Activated CD8-positive, alpha-beta memory T cell treated with anti-CD3 and anti-CD28 coated beads, Interleukin-2, amount 10 ng/mL, durations not matched to agents 7 days and 5 days (primary cell): Measurements from ENCODE around the gene SIRT6. TPM values are rescaled to one million over a fixed set of nuclear protein-coding genes. Genes with fewer than 3 reads are reported as not detected.
A peak's percentile ranks its signal among the peaks of the same experiment; 100 is the strongest.

Experiments used
- ATAC-seq: fragments of 150-1000 bp; cut with Tn5 transposase; one replicate; pipeline ENCODE4 v1.10.0; 2021; ENCODE audit warnings: moderate library complexity
- CTCF ChIA-PET: fragments of 350-600 bp; sonication (Branson Sonifier 250); formaldehyde crosslinking; loops from one replicate; lab custom pipeline; 2021; ENCODE audit warnings: antibody characterized with exemption; lab: Charles Lee
- DNase-seq: peaks from one replicate; pipeline ENCODE4 v3.0.0-alpha.2; 2020
- H3K27ac Mint-ChIP-seq: one replicate; pipeline ENCODE4 v1.8.0; 2021; ENCODE audit warnings: mild to moderate bottlenecking, mixed read lengths
- H3K27me3 Mint-ChIP-seq: one replicate; pipeline ENCODE4 v1.8.0; 2021; ENCODE audit warnings: mixed read lengths
- H3K36me3 Mint-ChIP-seq: one replicate; pipeline ENCODE4 v1.8.0; 2021; ENCODE audit warnings: mild to moderate bottlenecking, mixed read lengths
- H3K4me1 Mint-ChIP-seq: one replicate; pipeline ENCODE4 v1.8.0; 2021; ENCODE audit warnings: mixed read lengths
- H3K4me3 Mint-ChIP-seq: one replicate; pipeline ENCODE4 v1.8.0; 2021; ENCODE audit warnings: mild to moderate bottlenecking, moderate library complexity, mixed read lengths
- H3K9me3 Mint-ChIP-seq: one replicate; pipeline ENCODE4 v1.8.0; 2022; ENCODE audit warnings: low read depth, mixed read lengths
- total RNA-seq, 2 experiments: library from RNA; stranded (reverse); gene quantifications; one replicate each; pipeline ENCODE4 v1.2.3, GENCODE V29; 2021

SIRT6 gene
- total RNA-seq, 2 experiments from 2014 or later, result 37.5 to 37.8 TPM

DNA sequence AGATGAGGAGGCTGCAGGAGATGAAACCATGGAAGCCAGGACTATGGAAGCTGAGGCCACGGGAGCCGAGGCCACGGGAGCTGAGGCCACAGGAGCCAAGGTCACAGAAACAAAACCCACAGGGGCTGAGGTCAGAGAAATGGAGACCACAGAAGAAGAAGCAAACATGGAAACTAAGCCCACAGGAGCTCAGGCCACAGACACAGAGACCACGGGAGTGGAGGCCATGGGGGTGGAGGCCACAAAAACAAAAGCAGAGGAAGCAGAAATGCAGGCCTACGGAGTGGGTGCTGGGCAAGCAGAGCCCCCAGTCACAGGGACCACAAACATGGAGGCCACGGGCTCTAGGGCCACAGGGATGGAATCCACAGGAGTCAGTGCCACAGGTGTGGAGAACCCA, 34.5 kb upstream of the SIRT6 start:
- CTCF ChIA-PET, result interaction anchor here (1.1 to 2.8 kb wide), 2 partner anchors 9 to 76 kb away, joined by 3 to 11 read pairs; no protein-coding TSS in a partner anchor
- DNase-seq (no peak), ATAC-seq (no peak)
- no peaks in the 10 kb centered on the region for H3K9me3 Mint-ChIP-seq
- no peak overlapping the region for H3K27ac Mint-ChIP-seq
- H3K27me3 Mint-ChIP-seq, result peaks cover 4% of the 10 kb centered on the region
- no peak overlapping the region for H3K4me3 Mint-ChIP-seq
- H3K36me3 Mint-ChIP-seq, result peaks cover 1% of the 10 kb centered on the region
- H3K4me1 Mint-ChIP-seq, result peaks cover 10% of the 10 kb centered on the region

DNA sequence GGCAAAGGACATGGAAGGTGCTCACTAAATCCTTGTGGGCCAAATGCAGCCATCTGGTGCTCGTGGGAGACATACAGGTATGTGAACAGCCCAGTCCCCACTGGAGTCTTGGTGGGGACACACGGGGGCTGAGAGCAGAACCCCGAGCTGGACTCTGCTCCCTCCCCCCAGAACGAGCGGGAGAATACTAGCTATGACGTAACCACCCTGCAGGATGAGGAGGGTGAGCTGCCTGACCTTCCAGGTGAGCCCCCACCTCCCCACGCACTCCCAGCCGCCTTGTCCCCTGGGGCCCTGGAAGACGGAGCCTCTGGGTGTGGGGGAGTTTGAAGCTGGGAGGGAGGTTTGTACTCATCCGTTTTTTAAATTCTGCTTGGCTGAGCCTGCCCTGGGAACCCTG, 33.4 kb upstream of the SIRT6 start:
- Mint-ChIP-seq H3K36me3 (peaks cover 1% of the 10 kb centered on the region), H3K27ac (no peak overlapping the region), H3K9me3 (no peaks in the 10 kb centered on the region), H3K4me3 (no peak overlapping the region), H3K27me3 (peaks cover 4% of the 10 kb centered on the region), H3K4me1 (peaks cover 10% of the 10 kb centered on the region)
- DNase-seq, result no peak
- CTCF ChIA-PET, result interaction anchor here (0.7 to 2.8 kb wide), 2 partner anchors 8 to 16 kb away, joined by 3 to 11 read pairs; no protein-coding TSS in a partner anchor
- no peak for ATAC-seq

DNA sequence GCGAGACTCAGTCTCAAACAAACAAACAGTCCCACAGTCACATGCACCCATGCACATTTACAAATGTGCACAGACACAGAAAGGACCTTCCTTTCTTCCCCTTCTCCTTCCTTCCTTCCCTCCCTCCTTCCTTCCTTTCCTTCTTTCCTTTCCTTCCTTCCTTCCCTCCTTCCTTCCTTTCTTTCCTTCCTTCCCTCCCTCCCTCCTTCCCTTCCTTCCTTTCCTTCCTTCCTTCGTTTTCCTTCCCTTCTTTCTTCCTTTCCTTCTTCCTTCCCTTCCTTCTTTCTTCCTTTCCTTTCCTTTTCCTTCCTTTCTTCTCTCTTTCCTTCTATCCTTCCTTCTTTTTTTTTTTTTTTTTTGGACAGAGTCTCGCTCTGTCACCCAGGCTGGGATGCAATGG, 30.8 kb upstream of the SIRT6 start:
- H3K36me3 Mint-ChIP-seq, result peaks cover 1% of the 10 kb centered on the region
- H3K27ac Mint-ChIP-seq, result no peak overlapping the region
- H3K4me1 Mint-ChIP-seq, result peaks cover 10% of the 10 kb centered on the region

DNA sequence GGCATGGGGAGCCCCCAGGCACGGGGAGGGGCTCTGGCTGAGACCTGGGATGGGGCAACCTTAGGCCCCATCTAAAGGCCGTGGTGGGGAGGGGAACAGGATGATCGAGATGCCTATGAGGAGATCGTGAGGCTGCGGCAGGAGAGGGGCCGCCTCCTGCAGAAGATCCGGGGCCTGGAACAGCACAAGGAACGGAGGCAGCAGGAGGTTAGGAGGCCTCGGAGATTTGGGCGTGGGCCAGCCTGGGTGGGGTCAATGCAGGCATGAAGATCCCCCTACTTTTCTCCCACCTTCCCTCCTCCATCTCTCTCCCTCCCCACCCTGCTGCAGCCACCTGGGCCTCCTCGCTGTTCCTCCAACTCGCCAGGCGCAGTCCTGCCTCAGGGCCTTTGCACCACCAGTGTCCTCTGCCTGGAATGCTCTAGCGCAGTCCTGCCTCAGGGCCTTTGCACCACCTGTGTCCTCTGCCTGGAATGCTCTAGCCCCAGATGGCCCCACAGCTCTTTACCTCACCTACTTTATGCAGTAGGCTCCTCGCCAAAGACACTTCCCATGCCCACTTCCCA, 27.9 kb upstream of the SIRT6 start:
- CTCF ChIA-PET, result interaction anchor here (1.2 kb wide), 1 partner anchor 72 kb away, joined by 3 read pairs; no protein-coding TSS in a partner anchor
- no peak overlapping the region for H3K27ac Mint-ChIP-seq
- H3K4me1 Mint-ChIP-seq, result peaks cover 10% of the 10 kb centered on the region
- H3K9me3 Mint-ChIP-seq, result no peaks in the 10 kb centered on the region
- peaks cover 4% of the 10 kb centered on the region for H3K27me3 Mint-ChIP-seq
- DNase-seq, result no peak
- no peak for ATAC-seq
- no peaks in the 10 kb centered on the region for H3K36me3 Mint-ChIP-seq
- no peak overlapping the region for H3K4me3 Mint-ChIP-seq

More for the DNA sequence above, 30.8 kb upstream of the SIRT6 start:
- no peak for DNase-seq
- Mint-ChIP-seq H3K4me3 (no peak overlapping the region), H3K27me3 (peaks cover 4% of the 10 kb centered on the region), H3K9me3 (no peaks in the 10 kb centered on the region)
- no peak for ATAC-seq
- CTCF ChIA-PET, result interaction anchor here (0.6 kb wide), 1 partner anchor 1140 kb away, joined by 3 read pairs; no protein-coding TSS in a partner anchor

DNA sequence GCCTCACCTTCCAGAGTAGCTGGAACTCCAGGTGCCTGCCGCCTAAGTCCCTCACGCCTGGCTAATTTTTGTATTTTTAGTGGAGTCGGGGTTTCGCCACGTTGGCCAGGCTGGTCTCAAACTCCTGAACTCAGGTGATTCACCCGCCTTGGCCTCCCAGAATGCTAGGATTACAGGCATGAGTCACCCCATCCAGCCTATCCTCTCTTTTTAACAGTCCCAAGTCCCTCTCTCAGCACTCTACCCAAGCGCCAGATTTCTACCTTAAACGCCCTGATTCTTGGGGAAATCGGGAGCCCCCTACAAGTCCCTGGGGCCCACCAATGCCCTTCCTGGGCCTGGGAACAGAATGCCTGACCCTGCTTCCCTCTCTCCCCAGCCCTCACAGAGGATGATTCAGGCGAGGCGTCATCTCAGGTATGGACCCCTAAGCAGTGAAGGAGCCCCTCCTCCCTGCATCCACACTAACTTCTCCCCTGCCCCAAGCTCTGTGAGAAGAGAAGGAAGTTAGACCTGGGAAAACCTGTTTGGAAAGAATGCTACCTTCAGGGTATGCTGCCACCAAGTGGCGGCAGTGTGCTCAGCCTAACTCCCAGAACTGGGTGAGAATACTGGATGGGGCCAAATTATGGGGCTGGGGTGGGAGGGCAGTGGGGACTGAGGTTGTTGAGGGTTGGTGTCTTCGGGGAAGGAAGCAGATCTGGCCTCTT, 26.2 kb upstream of the SIRT6 start:
- Mint-ChIP-seq H3K9me3 (no peaks in the 10 kb centered on the region), H3K4me3 (no peak overlapping the region)

DNA sequence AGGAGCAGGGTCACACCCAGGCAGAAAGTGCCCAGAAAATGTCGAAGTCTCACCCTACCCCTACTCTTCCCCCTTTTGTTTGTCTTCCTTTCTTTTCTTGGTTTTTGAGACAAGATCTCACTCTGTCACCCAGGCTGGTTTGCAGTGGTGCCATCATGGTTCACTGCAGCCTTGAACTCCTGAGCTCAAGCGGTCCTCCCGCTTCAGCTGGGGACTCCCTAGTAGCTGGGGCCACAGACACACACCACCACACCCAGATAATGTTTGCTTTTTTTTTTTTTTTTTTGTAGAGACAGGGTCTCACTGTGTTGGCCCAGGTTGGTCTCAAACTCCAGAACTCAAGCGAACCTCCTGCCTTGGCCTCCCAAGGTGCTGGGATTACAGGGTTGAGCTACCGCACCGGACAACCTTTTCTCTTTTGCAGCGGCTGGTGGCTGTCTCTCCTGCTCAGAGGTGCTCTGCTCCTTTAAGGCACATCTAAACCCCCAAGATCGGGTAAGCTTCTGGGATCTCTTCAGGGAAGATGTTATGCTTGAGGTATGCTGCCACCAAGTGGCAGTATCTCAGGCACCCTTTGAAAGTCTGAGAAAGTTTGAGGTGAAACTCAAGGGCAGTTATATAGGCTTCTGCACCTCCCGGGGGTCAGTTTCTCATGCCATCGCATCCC, 24.6 kb upstream of the SIRT6 start:
- DNase-seq, result no peak
- no peaks in the 10 kb centered on the region for H3K9me3 Mint-ChIP-seq
- CTCF ChIA-PET, result interaction anchor here (0.6 to 2.4 kb wide), 10 partner anchors 8 to 228 kb away, joined by 3 to 11 read pairs (median 4); partner anchors contain the start of gene CHAF1A
- no peaks in the 10 kb centered on the region for H3K36me3 Mint-ChIP-seq
- no peak for ATAC-seq
- no peaks in the 10 kb centered on the region for H3K27me3 Mint-ChIP-seq
- H3K4me3 Mint-ChIP-seq, result no peak overlapping the region
- H3K4me1 Mint-ChIP-seq, result peaks cover 3% of the 10 kb centered on the region
- no peak overlapping the region for H3K27ac Mint-ChIP-seq

More for the DNA sequence above, 26.2 kb upstream of the SIRT6 start:
- Mint-ChIP-seq H3K4me1 (peaks cover 3% of the 10 kb centered on the region), H3K36me3 (no peaks in the 10 kb centered on the region), H3K27ac (peak overlapping the region; percentile 46), H3K27me3 (peaks cover 4% of the 10 kb centered on the region)
- DNase-seq (no peak), ATAC-seq (no peak)
- CTCF ChIA-PET, result interaction anchor here (0.5 to 2.4 kb wide), 12 partner anchors 9 to 275 kb away, joined by 3 to 11 read pairs (median 3); partner anchors contain the start of gene EEF2

DNA sequence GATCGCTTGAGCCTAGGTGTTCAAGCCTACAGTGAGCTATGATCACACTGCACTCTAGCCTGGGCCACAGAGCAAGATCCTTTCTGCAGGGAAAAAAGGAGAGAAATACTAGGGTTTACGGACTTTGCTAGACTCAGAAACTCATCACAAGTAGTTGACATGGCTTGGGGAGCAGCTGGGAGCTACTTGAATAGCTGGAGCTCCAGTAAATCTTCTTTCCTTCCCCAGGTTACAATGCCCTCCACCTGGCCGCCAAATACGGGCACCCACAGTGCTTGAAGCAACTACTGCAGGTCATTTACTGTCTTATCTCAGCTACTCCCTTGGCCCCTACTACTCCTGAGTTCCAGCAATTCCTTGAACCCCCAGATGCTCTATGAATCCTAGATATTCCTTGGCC, 19.4 kb upstream of the SIRT6 start:
- Mint-ChIP-seq H3K36me3 (peaks cover 9% of the 10 kb centered on the region), H3K9me3 (peaks cover 7% of the 10 kb centered on the region), H3K27me3 (peaks cover 23% of the 10 kb centered on the region), H3K4me1 (peaks cover 11% of the 10 kb centered on the region), H3K4me3 (no peak overlapping the region), H3K27ac (no peak overlapping the region)
- ATAC-seq (no peak), DNase-seq (no peak)
- CTCF ChIA-PET, result interaction anchor here (1.2 to 4.0 kb wide), 6 partner anchors 14 to 217 kb away, joined by 3 to 28 read pairs (median 6); partner anchors contain the start of gene EEF2

DNA sequence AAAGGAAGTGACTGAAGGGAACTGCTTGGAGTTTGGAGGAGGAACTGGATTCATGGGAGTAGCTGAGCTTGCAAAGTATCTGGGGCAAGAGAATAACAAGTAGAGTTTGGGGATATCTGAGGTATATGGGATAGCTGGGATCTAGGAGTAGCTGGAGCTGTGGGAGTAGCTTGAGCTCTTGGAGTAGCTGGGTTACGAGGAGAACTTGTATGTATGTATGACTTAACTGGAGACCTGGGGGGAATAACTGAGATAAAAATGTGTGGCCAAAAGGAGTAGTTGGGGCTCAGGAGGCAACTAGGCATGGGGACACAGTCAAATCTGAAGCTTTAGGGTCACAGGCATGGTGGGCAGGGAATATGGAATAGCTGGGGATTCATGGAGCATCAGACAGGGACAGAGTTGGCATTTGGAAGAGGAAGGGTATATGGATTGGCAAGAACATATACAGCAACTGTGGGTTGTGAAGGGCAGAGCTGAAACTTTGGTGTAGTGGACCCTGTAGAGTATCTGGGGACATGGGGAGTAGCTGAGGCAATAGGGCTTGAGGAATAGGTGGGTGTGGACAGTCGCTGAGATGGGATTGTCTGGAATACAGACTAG, 18.7 kb upstream of the SIRT6 start:
- peaks cover 9% of the 10 kb centered on the region for H3K36me3 Mint-ChIP-seq
- ATAC-seq, result no peak

DNA sequence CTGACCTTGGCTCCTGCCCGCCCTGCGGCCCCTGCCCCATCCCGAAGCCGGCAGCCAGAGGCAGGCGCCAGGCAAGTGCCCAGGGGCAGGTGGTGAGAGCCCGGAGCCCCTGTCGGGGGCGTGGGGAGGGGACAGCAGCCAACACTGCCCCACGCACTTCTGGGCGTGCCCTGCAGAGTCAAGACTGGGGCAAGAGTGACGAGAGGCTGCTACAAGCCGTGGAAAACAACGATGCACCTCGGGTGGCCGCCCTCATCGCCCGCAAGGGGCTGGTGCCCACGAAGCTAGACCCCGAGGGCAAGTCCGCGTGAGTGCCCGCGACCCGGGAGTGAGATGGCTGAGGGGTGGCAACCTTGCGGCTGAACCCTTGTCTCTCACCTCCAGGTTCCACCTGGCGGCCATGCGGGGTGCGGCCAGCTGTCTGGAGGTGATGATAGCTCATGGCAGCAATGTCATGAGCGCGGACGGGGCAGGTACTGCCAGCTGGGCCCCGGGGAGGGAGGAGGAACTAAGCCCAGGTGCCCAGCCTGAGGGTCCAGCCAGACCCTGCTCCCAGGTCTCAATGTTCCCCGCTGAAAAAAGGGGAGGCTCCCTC, 17.4 kb upstream of the SIRT6 start:
- Mint-ChIP-seq H3K36me3 (peaks cover 9% of the 10 kb centered on the region), H3K4me3 (no peak overlapping the region), H3K27ac (no peak overlapping the region), H3K4me1 (peaks cover 11% of the 10 kb centered on the region), H3K27me3 (peaks cover 28% of the 10 kb centered on the region), H3K9me3 (peaks cover 7% of the 10 kb centered on the region)
- ATAC-seq (no peak), DNase-seq (no peak)
- CTCF ChIA-PET, result interaction anchor here (2.9 to 4.0 kb wide), 2 partner anchors 59 to 212 kb away, joined by 9 to 28 read pairs; no protein-coding TSS in a partner anchor

More for the DNA sequence above, 18.7 kb upstream of the SIRT6 start:
- Mint-ChIP-seq H3K4me1 (peaks cover 11% of the 10 kb centered on the region), H3K27ac (no peak overlapping the region), H3K4me3 (no peak overlapping the region), H3K27me3 (peaks cover 25% of the 10 kb centered on the region), H3K9me3 (peaks cover 7% of the 10 kb centered on the region)
- no peak for DNase-seq
- CTCF ChIA-PET, result interaction anchor here (0.8 to 4.0 kb wide), 8 partner anchors 13 to 380 kb away, joined by 3 to 28 read pairs (median 4); partner anchors contain the start of genes CREB3L3 and EEF2

DNA sequence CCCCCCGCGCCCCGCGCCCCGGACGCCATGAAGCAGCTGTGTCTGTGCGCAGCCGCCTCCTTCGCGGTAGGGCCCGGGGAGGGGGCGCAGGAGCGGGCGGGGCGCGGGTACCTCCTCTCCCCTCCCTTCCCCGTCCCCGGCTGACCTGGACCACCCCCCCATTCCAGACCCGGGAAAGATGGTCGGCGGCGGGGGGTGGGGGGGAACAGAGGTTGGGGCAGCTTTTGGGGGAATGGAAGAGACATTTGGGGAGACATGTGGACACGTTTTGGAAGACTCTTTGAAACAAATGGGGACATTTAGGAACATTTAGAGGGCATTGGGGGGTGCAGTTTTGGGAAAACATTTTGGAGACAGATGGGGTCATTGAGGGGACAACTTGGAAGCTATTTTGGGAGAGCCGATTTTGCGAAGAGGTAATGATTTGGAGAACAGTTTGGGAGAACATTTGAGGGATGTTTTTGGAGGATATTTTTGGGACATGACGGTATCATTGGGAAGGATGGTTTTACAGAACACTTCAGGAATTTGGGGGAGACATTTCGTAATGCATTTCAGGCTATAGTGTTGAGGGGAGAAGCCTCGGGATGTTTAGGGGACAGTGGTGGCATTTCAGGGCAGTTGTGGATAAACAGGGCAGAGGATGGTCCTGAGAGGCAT, 16.2 kb upstream of the SIRT6 start:
- CTCF ChIA-PET, result interaction anchor here (1.1 kb wide), 1 partner anchor 8 kb away, joined by 4 read pairs; no protein-coding TSS in a partner anchor
- no peak for DNase-seq
- Mint-ChIP-seq H3K27me3 (peaks cover 33% of the 10 kb centered on the region), H3K27ac (no peak overlapping the region), H3K4me3 (no peak overlapping the region), H3K4me1 (peaks cover 8% of the 10 kb centered on the region), H3K9me3 (peaks cover 7% of the 10 kb centered on the region), H3K36me3 (peaks cover 9% of the 10 kb centered on the region)
- ATAC-seq, result no peak

DNA sequence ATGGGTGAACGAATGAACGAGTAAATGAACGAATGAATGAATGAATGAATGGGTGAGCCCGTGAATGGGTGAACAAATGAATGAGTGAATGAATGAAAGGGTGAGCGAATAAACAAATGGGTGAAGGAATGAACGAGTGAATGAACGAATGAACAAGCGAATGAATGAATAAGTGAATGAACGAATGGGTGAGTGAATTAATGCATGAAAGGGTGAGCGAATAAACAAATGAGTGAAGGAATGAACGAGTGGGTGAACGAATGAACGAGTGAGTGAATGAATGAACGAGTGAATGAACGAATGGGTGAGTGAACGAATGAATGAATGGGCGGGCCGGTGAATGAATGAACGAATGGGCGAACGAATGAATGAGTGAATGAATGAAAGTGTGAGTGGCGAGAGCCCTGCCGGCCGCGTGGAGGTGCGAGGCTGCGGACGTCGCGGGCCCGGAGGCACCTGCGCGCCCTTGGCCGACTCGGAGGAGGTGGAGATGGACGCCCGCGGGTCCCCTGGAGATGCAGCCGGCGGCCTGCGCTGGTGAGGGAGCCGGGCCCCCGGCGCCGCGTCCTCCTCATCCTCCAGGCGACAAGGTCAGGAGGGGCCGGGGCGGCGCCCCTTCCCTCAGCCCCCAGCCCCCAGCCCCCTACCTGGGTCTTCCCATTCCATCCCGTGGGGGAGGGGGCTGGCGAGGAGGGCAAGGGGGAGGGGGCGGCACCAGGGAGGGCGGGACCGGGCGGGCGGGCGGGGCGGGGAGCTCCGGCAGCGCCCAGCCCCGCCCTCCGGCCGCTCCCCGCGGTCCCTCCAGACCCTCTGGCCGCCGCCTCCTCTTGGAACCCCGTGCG, 15.5 kb upstream of the SIRT6 start:
- peaks cover 7% of the 10 kb centered on the region for H3K9me3 Mint-ChIP-seq
- CTCF ChIA-PET, result interaction anchor here (1.1 kb wide), 1 partner anchor 9 kb away, joined by 4 read pairs; no protein-coding TSS in a partner anchor
- H3K27me3 Mint-ChIP-seq, result peaks cover 33% of the 10 kb centered on the region
- ATAC-seq, result no peak
- H3K4me3 Mint-ChIP-seq, result no peak overlapping the region
- peak overlapping the region; percentile 27 for H3K27ac Mint-ChIP-seq
- no peak for DNase-seq
- peaks cover 9% of the 10 kb centered on the region for H3K36me3 Mint-ChIP-seq
- peaks cover 8% of the 10 kb centered on the region for H3K4me1 Mint-ChIP-seq
